Measurements from ENCODE around the gene APOBEC3G.

The APOBEC3G gene

GRCh38 chr22:39091126-39092081 is 14.3 kb downstream of the APOBEC3G start:
- DNase-seq (ENCODE audit: low spot score): no peak

GRCh38 chr22:39092111-39092862 is 15.2 kb downstream of the APOBEC3G start:
- DNase-seq (ENCODE audit: low spot score): no peak

GRCh38 chr22:39094717-39095389 is 17.8 kb downstream of the APOBEC3G start:
- DNase-seq (ENCODE audit: low spot score): no peak

DNA sequence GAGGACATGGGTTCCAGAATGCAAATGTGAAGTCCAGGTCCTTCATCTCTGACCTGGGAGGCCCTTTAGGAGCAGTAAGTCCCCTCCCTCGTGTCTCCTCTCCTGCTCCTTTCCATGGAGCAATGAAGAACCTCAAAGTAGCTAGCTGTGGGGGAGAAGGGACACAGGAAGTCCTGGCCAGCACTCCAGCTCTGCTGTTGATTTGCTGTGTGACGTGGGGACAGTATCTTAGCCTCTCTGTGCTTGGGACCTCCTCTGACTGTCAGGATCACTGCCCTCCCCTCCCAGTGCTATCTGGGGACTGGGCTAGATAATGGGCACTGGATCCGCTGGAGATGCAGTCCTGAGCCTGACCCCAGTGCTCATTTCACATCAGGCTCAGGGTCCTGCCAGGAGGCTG is 18.9 kb downstream of the APOBEC3G start:
- no peak for DNase-seq (ENCODE audit: low spot score)

- no peak for DNase-seq (ENCODE audit: low spot score)
Measured at GRCh38 chr22:39097098-39098020, 20.3 kb downstream of the APOBEC3G start, which contains the start of gene APOBEC3H. TSS of gene APOBEC3H (plus strand) at chr22:39097244. CDS start at chr22:39100279, 3,035 bp downstream.

DNA sequence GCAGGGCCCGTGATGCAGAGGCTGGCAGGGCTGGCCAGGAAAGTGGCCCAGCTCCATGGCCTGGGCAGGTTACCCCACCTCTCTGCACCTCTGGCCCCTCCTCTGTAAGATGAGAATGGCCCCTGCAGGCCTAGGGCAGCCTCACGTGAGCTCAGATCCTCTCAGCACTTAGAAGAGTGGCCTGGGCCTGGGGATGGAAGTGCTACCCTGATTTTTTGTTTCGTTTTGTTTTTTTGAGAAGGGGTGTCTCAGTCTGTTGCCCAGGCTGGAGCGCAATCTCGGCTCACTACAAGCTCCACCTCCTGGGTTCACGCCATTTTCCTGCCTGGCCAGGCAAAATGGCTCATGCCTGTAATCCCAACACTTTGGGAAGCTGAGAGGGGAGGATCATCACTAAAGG is 21.0 kb downstream of the APOBEC3G start:
- no peak for DNase-seq (ENCODE audit: low spot score)

DNA sequence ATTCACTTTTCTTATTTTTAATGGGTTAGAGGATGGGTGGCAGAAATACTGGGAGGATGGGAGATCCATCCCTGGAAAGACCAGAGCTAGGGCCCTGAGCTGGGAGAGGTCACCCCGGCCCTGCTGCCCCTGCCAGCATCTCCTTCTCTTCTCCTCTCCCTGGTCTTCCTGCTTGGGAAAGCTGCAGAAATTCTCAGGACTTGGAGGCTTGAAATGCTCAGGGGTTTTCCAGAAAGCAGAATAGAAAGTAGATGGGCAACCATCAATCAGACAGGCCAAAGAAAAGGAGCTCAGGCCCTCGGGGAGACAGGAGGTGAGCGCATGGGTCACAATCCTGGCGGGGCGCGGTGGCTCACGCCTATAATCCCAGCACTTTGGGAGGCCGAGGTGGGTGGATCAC is 21.5 kb downstream of the APOBEC3G start:
- DNase-seq (ENCODE audit: low spot score): no peak

GRCh38 chr22:39101226-39101625 is 24.2 kb downstream of the APOBEC3G start:
- no peak for DNase-seq (ENCODE audit: low spot score)

- DNase-seq (ENCODE audit: low spot score): no peak
Measured at GRCh38 chr22:39103431-39103830, 26.4 kb downstream of the APOBEC3G start.

DNA sequence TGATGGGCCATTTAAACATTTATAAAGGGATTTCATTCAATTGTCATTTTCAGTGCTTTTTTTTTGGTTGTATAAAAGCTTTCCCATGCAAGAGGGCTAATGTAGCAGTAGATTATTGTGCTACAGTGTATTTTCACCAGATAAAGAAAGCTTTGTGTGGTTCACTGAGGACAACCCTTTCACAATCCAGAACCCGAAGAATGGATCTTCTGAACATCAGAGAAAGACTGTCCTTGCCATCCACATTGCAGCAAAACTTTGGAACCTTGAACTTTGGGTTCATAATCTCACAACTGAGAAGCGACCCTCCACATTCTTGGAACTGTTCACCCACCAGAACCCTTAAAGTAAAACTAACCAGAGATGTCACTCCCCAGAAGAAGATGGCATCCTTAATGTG is 29.3 kb downstream of the APOBEC3G start:
- DNase-seq (ENCODE audit: low spot score): no peak

DNA sequence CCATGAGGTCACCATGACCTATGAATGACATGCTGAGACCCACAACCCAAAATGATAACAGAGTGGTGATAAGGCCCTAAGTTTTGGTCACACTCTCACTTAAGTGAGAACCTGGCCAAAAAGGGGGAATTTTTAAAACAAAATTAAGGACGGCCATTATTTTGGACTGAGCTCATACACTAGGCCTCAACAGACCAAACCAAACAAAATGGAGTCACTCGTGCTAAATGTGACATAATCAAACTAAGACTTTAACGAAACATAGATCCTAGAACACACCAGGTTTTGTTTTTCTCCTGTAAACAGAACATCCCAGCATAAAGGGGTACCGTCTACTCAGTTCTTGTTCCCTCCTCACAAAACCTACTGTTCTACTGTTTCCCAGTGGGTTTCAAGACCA is 31.4 kb downstream of the APOBEC3G start:
- DNase-seq (ENCODE audit: low spot score): no peak

DNA sequence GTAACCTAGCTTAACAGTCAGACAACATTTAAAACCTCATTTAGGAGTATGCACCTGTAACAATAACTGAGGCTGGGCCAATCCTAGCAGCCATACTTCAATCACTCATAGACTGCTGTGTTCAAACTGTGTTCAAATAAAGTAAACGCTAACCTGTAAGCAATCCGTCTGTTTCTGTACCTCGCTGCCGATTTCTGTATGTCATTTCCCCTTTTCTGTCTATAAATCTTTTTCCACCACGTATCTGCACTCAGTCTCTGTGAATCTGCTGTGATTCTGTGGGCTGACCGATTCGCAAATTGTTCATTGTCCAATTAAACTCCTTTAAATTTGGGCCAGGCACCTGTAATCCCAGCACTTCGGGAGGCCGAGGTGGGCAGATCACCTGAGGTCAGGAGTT is 32.3 kb downstream of the APOBEC3G start:
- no peak for DNase-seq (ENCODE audit: low spot score)

GRCh38 chr22:39110631-39111561 is 33.8 kb downstream of the APOBEC3G start:
- no peak for DNase-seq (ENCODE audit: low spot score)

GRCh38 chr22:39114112-39114511 is 37.0 kb downstream of the APOBEC3G start:
- no peak for DNase-seq (ENCODE audit: low spot score)

DNA sequence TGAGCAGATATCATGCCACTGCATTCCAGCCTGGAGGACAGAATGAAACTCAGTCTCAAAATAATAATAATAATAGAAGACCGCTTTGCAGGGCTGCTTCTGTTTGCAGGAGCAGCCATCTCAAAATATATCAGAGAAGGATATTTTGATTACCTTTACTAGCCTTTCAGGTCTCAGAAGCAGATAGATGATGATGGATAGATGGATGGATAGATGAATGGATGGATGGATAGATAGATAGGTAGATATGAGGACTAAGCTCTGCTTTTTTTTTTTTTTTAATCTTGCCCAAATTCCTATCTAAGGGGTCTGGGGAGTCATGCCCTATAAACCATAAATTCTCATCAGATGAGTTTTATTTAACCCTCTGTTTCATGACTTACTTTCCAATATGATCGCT is 38.5 kb downstream of the APOBEC3G start:
- no peak for DNase-seq (ENCODE audit: low spot score)

DNA sequence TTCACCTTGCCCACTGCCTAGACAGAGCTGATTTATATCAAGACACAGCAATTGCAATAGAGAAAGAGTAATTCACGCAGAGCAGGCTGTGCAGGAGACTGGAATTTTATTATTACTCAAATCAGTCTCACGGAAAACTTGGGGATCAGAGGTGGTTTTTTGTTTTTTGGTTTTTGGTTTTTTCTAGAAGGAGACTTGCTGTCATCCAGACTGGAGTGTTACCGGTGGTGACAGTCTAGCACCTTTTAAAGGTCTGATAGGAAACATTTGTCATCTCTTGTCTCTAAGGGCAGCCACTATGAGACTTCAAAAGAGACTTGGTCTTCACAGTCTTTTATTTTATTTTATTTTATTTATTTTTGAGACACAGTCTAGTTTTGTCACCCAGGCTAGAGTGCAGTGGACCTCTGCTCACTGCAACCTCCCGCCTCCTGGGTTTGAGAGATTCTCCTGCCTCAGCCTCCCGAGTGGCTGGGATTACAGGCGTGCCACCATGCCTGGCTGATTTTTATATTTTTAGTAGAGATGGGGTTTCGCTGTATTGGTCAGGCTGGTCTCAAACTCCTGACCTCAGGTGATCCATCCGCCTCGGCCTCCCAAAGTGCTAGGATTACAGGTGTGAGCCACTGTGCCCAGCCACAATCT is 39.0 kb downstream of the APOBEC3G start:
- no peak for DNase-seq (ENCODE audit: low spot score)

- peak; percentile 53 for DNase-seq (ENCODE audit: low spot score)
Measured at GRCh38 chr22:39117585-39118191, 40.6 kb downstream of the APOBEC3G start.

GRCh38 chr22:39120983-39121382 is 43.9 kb downstream of the APOBEC3G start:
- DNase-seq (ENCODE audit: low spot score): no peak

- DNase-seq (ENCODE audit: low spot score): peak; percentile 5
Measured at GRCh38 chr22:39122772-39123470, 45.8 kb downstream of the APOBEC3G start.
